ENCODE data around the gene NDRG4.

NDRG4 gene

DNA sequence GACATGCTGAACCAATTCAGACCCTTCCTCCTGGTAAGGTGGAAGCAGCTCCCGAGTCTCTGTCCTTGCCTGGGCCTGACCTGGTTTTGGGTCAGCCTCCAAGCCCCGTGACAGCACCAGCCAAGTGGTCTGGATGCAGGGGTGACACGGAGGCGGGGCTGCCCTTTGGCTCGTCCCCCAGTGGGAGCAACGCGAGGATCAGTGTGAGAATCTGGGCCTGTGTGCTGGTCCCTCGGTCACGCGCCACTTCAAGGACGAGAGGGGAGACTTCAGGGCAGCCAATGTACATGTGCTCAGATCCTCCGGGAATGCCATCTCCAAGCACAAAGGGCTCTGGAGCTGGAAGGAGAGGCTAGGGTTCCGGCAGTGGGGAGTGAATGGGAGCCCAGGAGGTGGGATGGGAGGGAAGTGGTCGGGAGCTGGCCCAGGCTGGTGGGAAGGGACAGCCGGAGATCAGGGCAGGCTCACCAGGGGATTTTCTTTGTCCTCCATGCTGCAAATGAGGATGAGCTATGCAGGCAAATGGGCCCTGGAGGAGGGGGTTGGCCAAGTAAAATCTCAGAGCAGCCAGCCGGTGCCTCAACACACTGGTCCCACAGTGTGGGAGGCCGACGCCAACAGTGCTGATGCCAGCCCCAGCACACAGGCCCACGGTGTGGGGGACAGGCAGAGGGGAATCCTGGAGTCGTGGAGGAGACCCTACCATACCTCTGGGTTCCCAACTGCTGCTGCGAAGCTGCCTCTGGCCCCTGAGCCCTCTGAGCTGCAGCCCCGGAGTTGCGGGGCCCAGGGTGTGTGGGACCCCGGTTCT is 4.2 kb upstream of the NDRG4 start:
- H2AFZ ChIP-seq (ENCODE audit: low read length): no peak overlapping the region
- H3K27me3 ChIP-seq (ENCODE audit: insufficient read depth, low read length, poor library complexity, severe bottlenecking): no peaks in the 10 kb centered on the region
- H4K20me1 ChIP-seq (ENCODE audit: insufficient read depth, low read length, poor library complexity, severe bottlenecking): no peaks in the 10 kb centered on the region
- H3K4me3 ChIP-seq (ENCODE audit: low read length, poor library complexity, severe bottlenecking): no peak overlapping the region
- no peaks in the 10 kb centered on the region for H3K9me2 ChIP-seq (replicated peaks; ENCODE audit: low read depth, low read length)
- no peaks in the 10 kb centered on the region for H3K9me3 ChIP-seq (ENCODE audit: insufficient read depth, low read depth, low read length)
- H3F3A ChIP-seq (ENCODE audit: low read depth): no peaks in the 10 kb centered on the region
- H3K36me3 ChIP-seq (ENCODE audit: insufficient read depth, low read length): no peaks in the 10 kb centered on the region
- no peak overlapping the region for H3K4me2 ChIP-seq (ENCODE audit: low read depth, low read length, poor library complexity, severe bottlenecking)
- H3K79me2 ChIP-seq (ENCODE audit: insufficient read depth, low read length): no peaks in the 10 kb centered on the region
- TF ChIP-seq, protein P1, sequence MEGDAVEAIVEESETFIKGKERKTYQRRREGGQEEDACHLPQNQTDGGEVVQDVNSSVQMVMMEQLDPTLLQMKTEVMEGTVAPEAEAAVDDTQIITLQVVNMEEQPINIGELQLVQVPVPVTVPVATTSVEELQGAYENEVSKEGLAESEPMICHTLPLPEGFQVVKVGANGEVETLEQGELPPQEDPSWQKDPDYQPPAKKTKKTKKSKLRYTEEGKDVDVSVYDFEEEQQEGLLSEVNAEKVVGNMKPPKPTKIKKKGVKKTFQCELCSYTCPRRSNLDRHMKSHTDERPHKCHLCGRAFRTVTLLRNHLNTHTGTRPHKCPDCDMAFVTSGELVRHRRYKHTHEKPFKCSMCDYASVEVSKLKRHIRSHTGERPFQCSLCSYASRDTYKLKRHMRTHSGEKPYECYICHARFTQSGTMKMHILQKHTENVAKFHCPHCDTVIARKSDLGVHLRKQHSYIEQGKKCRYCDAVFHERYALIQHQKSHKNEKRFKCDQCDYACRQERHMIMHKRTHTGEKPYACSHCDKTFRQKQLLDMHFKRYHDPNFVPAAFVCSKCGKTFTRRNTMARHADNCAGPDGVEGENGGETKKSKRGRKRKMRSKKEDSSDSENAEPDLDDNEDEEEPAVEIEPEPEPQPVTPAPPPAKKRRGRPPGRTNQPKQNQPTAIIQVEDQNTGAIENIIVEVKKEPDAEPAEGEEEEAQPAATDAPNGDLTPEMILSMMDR (conservative IDR thresholded peaks at IDR 0.05; ENCODE audit: low read length): no peak
- no peak for TF ChIP-seq EZH2phosphoT487 (IDR thresholded peaks at IDR 0.05; ENCODE audit: borderline replicate concordance)
- no peak overlapping the region for H3K9ac ChIP-seq (ENCODE audit: low read depth, low read length, poor library complexity, severe bottlenecking)
- no peaks in the 10 kb centered on the region for H3K4me1 ChIP-seq (ENCODE audit: insufficient read depth, low read length, poor library complexity, severe bottlenecking)

DNA sequence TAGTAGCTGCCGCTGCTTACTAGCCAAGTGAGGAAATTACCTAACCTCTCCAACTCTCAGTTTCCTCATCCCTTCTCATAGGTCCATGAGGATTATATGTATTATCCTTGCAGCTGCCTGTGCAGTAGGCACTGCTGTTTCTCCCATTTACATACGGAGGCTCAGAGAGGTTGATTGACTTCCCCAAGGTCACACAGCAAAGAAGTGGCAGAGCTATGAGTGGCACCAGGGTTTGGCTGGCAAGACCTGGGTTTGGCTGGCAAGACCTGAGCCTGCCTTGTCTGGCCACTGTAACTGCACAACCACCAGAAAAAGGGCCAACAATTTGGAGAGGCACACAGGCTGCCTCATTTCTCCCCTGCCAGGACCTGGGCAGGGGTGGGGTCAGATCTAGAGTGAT is 2.5 kb upstream of the NDRG4 start:
- no peaks in the 10 kb centered on the region for H4K20me1 ChIP-seq (ENCODE audit: insufficient read depth, low read length, poor library complexity, severe bottlenecking)
- no peak overlapping the region for H3K4me3 ChIP-seq (ENCODE audit: low read length, poor library complexity, severe bottlenecking)
- no peaks in the 10 kb centered on the region for H3K9me3 ChIP-seq (ENCODE audit: insufficient read depth, low read depth, low read length)
- no peaks in the 10 kb centered on the region for H3K36me3 ChIP-seq (ENCODE audit: insufficient read depth, low read length)
- no peak overlapping the region for H2AFZ ChIP-seq (ENCODE audit: low read length)
- H3F3A ChIP-seq (ENCODE audit: low read depth): no peaks in the 10 kb centered on the region
- no peaks in the 10 kb centered on the region for H3K9me2 ChIP-seq (replicated peaks; ENCODE audit: low read depth, low read length)
- H3K9ac ChIP-seq (ENCODE audit: low read depth, low read length, poor library complexity, severe bottlenecking): no peak overlapping the region
- no peaks in the 10 kb centered on the region for H3K27me3 ChIP-seq (ENCODE audit: insufficient read depth, low read length, poor library complexity, severe bottlenecking)
- no peak for TF ChIP-seq EZH2phosphoT487 (IDR thresholded peaks at IDR 0.05; ENCODE audit: borderline replicate concordance)
- TF ChIP-seq, protein P1 (conservative IDR thresholded peaks at IDR 0.05; ENCODE audit: low read length): no peak
- no peaks in the 10 kb centered on the region for H3K4me1 ChIP-seq (ENCODE audit: insufficient read depth, low read length, poor library complexity, severe bottlenecking)
- no peak overlapping the region for H3K4me2 ChIP-seq (ENCODE audit: low read depth, low read length, poor library complexity, severe bottlenecking)
- H3K79me2 ChIP-seq (ENCODE audit: insufficient read depth, low read length): no peaks in the 10 kb centered on the region

DNA sequence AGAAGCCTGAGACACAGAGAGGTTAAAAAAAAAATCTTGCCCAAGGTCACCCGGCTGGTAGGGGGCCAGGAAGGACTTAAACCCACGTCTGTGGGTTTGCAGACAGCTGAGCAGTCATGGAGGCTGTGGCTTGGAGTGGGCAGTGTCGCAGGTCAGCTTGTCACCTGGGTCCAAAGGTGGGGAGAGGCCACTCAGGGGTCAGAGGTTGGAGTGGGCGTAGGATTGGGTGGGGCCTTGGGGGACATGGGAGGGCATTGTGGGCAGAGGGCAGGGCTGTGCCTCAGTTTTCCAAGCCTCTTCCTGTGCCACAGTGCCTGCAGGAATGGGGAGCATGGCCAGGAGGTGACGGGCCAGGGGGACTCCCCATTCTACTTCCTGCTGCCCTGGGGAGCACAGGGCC is 2.0 kb upstream of the NDRG4 start:
- Histone ChIP-seq H2AFZ (ENCODE audit: low read length) (no peak overlapping the region), H3K4me3 (ENCODE audit: low read length, poor library complexity, severe bottlenecking) (no peak overlapping the region), H4K20me1 (ENCODE audit: insufficient read depth, low read length, poor library complexity, severe bottlenecking) (no peaks in the 10 kb centered on the region), H3K79me2 (ENCODE audit: insufficient read depth, low read length) (no peaks in the 10 kb centered on the region), H3K4me1 (ENCODE audit: insufficient read depth, low read length, poor library complexity, severe bottlenecking) (no peaks in the 10 kb centered on the region), H3K9ac (ENCODE audit: low read depth, low read length, poor library complexity, severe bottlenecking) (no peak overlapping the region), H3K9me2 (replicated peaks; ENCODE audit: low read depth, low read length) (no peaks in the 10 kb centered on the region), H3K4me2 (ENCODE audit: low read depth, low read length, poor library complexity, severe bottlenecking) (no peak overlapping the region), H3K9me3 (ENCODE audit: insufficient read depth, low read depth, low read length) (no peaks in the 10 kb centered on the region), H3F3A (ENCODE audit: low read depth) (no peaks in the 10 kb centered on the region), H3K27me3 (ENCODE audit: insufficient read depth, low read length, poor library complexity, severe bottlenecking) (no peaks in the 10 kb centered on the region), H3K36me3 (ENCODE audit: insufficient read depth, low read length) (no peaks in the 10 kb centered on the region)
- no peak for TF ChIP-seq EZH2phosphoT487 (IDR thresholded peaks at IDR 0.05; ENCODE audit: borderline replicate concordance)
- TF ChIP-seq, protein P1 (conservative IDR thresholded peaks at IDR 0.05; ENCODE audit: low read length): no peak
